GM19238 (cell line): ENCODE data around the gene TMEM167A.
"Not testable (repeated sequence)": the region's sequence is repeated elsewhere in the genome, so short reads cannot be mapped to it uniquely, and the experiment has no call there.

Source experiments
- DNase-seq: peaks from one replicate; pipeline ENCODE4 v3.0.0; 2011; ENCODE audit warnings: low spot score; ENCODE audit not compliant: insufficient read length

The TMEM167A gene

GRCh38 chr5:83090169-83090568 is 13.0 kb upstream of the TMEM167A start:
- DNase-seq, result no peak

GRCh38 chr5:83085106-83085505 is 7.9 kb upstream of the TMEM167A start:
- DNase-seq, result no peak

GRCh38 chr5:83084336-83084735 is 7.1 kb upstream of the TMEM167A start:
- DNase-seq, result no peak

GRCh38 chr5:83082750-83083149 is 5.6 kb upstream of the TMEM167A start:
- DNase-seq, result no peak

- DNase-seq, result no peak
Measured at GRCh38 chr5:83077662-83078261, 568 bp upstream of the TMEM167A start.

- no peak for DNase-seq
Measured at GRCh38 chr5:83072966-83073365, 4.2 kb downstream of the TMEM167A start.

GRCh38 chr5:83071286-83072051 is 5.7 kb downstream of the TMEM167A start:
- DNase-seq, result no peak

- DNase-seq, result no peak
Measured at GRCh38 chr5:83069096-83069799, 7.9 kb downstream of the TMEM167A start.

GRCh38 chr5:83067377-83067776 is 9.8 kb downstream of the TMEM167A start:
- not testable (repeated sequence) for DNase-seq

GRCh38 chr5:83066548-83067110 is 10.6 kb downstream of the TMEM167A start:
- no peak for DNase-seq

GRCh38 chr5:83059341-83059740 is 17.9 kb downstream of the TMEM167A start:
- no peak for DNase-seq

GRCh38 chr5:83058726-83059125 is 18.5 kb downstream of the TMEM167A start:
- DNase-seq, result no peak

- no peak for DNase-seq
Measured at GRCh38 chr5:83055166-83055565, 22.0 kb downstream of the TMEM167A start.

- no peak for DNase-seq
Measured at GRCh38 chr5:83050723-83051340, 26.4 kb downstream of the TMEM167A start.

- no peak for DNase-seq
Measured at GRCh38 chr5:83049370-83049885, 27.8 kb downstream of the TMEM167A start.

- DNase-seq, result no peak
Measured at GRCh38 chr5:83048811-83049210, 28.4 kb downstream of the TMEM167A start.

GRCh38 chr5:83048277-83048676 is 28.9 kb downstream of the TMEM167A start:
- DNase-seq, result no peak

- no peak for DNase-seq
Measured at GRCh38 chr5:83044926-83045325, 32.3 kb downstream of the TMEM167A start.

GRCh38 chr5:83042507-83042906 is 34.7 kb downstream of the TMEM167A start:
- no peak for DNase-seq

- DNase-seq, result no peak
Measured at GRCh38 chr5:83038924-83039323, 38.3 kb downstream of the TMEM167A start.

- no peak for DNase-seq
Measured at GRCh38 chr5:83036991-83037575, 40.1 kb downstream of the TMEM167A start.
